ENCODE data around the gene FAM118B. TPM values are rescaled to one million over a fixed set of nuclear protein-coding genes. Genes with fewer than 3 reads are reported as not detected.

FAM118B gene
- total RNA-seq, 1 experiment from 2014 or later = 40.0 TPM

- H3K4me2 ChIP-seq (ENCODE audit: insufficient read depth, insufficient read length, low read length) = no peak overlapping the region
- H3K9me3 Mint-ChIP-seq = no peaks in the 10 kb centered on the region
- H3T11ph ChIP-seq (ENCODE audit: low read length) = no peak overlapping the region
- no peak overlapping the region for H3K14ac ChIP-seq (ENCODE audit: insufficient read depth, low read length)
- TF ChIP-seq CTCF (conservative IDR thresholded peaks at IDR 0.05) = no peak
- no peak overlapping the region for H4K8ac ChIP-seq (replicated peaks; ENCODE audit: insufficient read length, low read depth, low read length)
- H3K56ac ChIP-seq (ENCODE audit: insufficient read length, low read depth, low read length) = no peak overlapping the region
- H2AFZ ChIP-seq (ENCODE audit: low read length) = no peak overlapping the region
- no peaks in the 10 kb centered on the region for H3K4me1 ChIP-seq (ENCODE audit: insufficient read depth, low read length)
- no peak overlapping the region for H2BK20ac ChIP-seq (ENCODE audit: low read depth, low read length, poor library complexity, severe bottlenecking)
- DNase-seq = no peak
- no CpG with 5 or more reads among the region's 2 CpGs for WGBS (ENCODE audit: extremely low coverage, insufficient read length, low lambda C conversion rate)
- H3K79me1 ChIP-seq (ENCODE audit: insufficient read depth, low read depth, low read length, poor library complexity, severe bottlenecking) = no peaks in the 10 kb centered on the region
- H3K27ac Mint-ChIP-seq = no peak overlapping the region
- no peak overlapping the region for H3K4ac ChIP-seq (ENCODE audit: low read depth, low read length)
- H3K23me2 ChIP-seq (ENCODE audit: insufficient read length, low read depth, low read length, poor library complexity, severe bottlenecking) = no peaks in the 10 kb centered on the region
- no peaks in the 10 kb centered on the region for H4K20me1 ChIP-seq (ENCODE audit: control insufficient read depth, insufficient read depth, insufficient read length)
- no peak overlapping the region for H2BK120ac ChIP-seq (ENCODE audit: low read depth, low read length, poor library complexity, severe bottlenecking)
- H3K18ac ChIP-seq (ENCODE audit: insufficient read length, low read depth, low read length) = no peak overlapping the region
- no peaks in the 10 kb centered on the region for H3K9me3 ChIP-seq (ENCODE audit: control insufficient read depth, low read depth, low read length)
- H3K79me2 ChIP-seq (ENCODE audit: insufficient read depth, low read length) = no peaks in the 10 kb centered on the region
- H3K36me3 Mint-ChIP-seq (ENCODE audit: insufficient read depth in 1 of 3, low read depth in 3 of 3) = peaks cover 8 to 58% (median 39%) of the 10 kb centered on the region in 3 experiments; a peak in 5 of 7 replicates
- no peak overlapping the region for H3K27ac ChIP-seq (ENCODE audit: insufficient read length, low read depth, low read length)
- no peak overlapping the region for H2BK15ac ChIP-seq (ENCODE audit: low read depth, low read length)
- H4K91ac ChIP-seq (ENCODE audit: insufficient read length, low read depth, low read length) = no peak overlapping the region
- H3K27me3 ChIP-seq (ENCODE audit: insufficient read depth, low read length) = no peaks in the 10 kb centered on the region
- no peak overlapping the region for H2BK5ac ChIP-seq (ENCODE audit: insufficient read length, low read length)
- no peak overlapping the region for H3K4me3 Mint-ChIP-seq
- no peaks in the 10 kb centered on the region for H3K27me3 Mint-ChIP-seq (ENCODE audit: low read depth)
- H4K5ac ChIP-seq (ENCODE audit: insufficient read length, low read depth, low read length) = no peak overlapping the region
- no peaks in the 10 kb centered on the region for H3K4me1 Mint-ChIP-seq
- no peak overlapping the region for H2AK5ac ChIP-seq (ENCODE audit: insufficient read length, low read length)
- H3K9ac ChIP-seq (ENCODE audit: extremely low read depth, insufficient read length, low read length) = no peak overlapping the region
- no peak overlapping the region for H3K23ac ChIP-seq (ENCODE audit: insufficient read length, low read depth, low read length)
- no peak overlapping the region for H2BK12ac ChIP-seq (ENCODE audit: insufficient read length, low read depth, low read length)
These were observed 45.6 kb downstream of the FAM118B start for GRCh38 chr11:126257144-126257543.
